Epithelial cell of proximal tubule (primary cell): ENCODE data around the gene BANF1. TPM values are rescaled to one million over a fixed set of nuclear protein-coding genes. Genes with fewer than 3 reads are reported as not detected.

ENCODE experiments used
- DNase-seq: peaks from one replicate; pipeline ENCODE4 v3.0.0-alpha.2; 2011; ENCODE audit warnings: low read depth
- H3K4me3 ChIP-seq: 2 replicates; pipeline ENCODE4 v1.5.1; 2011; ENCODE audit warnings: low read depth, mild to moderate bottlenecking, low read length
- total RNA-seq: library from RNA; depleted of rRNA; stranded (reverse); fragments of >200 nt; gene quantifications from 2 replicates; pipeline ENCODE4 v1.2.3, GENCODE V29; 2015
- TF ChIP-seq, protein P1 (sequence below): conservative IDR thresholded peaks from 2 replicates; pipeline ENCODE4 v1.5.1; 2012; ENCODE audit warnings: low read depth, mild to moderate bottlenecking, low read length

Gene BANF1
- total RNA-seq, 1 donor from 2014 or later = 144 TPM

DNA sequence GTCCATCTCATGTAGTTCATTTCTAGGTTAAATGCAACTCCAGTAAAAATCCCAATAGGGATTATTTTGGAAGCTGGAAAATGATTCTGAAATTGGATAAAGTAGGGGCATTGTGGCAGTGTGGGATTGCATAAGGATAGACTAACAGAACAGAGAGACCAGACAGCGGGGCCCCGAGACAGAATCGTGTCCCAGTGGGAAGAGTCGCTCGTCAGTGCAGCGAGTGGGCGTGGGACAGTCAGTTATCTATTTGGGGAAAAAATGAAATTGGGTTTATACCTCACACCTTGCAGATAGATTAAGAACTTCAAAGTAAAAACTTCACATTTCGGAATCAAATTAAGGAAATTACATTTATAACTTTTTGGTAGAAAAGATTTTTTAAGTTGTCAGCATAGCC is 30.2 kb upstream of the BANF1 start:
- DNase-seq = no peak

DNA sequence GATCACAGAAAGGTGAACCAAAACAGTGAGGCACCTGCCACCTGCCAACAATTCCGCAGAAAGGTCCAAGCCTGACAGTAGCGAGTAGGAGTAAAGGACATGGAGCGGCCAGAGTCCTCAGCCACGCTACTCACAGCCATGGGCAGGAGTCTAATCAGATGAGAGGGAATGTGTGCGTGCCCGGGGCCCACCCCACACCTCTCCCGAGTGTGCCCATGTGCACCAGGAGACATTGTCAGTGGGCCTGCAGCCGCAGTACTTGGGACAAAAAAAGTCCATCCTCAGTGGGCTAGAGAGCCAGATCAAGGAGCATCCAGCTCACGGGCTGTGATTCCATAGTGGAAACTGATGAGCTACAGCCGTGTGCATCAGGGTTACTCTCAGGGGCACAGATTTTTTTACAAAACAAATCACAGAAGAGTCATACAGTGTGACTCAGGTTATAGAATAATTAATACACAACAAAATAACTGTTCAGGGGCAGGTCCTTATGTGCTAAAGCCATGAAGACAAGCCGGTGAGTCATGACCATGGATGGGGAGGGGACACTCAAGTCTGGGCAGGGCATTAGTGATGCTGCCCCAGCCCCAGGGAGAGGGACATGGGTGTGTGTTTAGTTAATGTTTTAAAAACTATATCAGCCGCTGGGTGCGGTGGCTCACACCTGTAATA is 28.7 kb upstream of the BANF1 start:
- no peak for DNase-seq
- TF ChIP-seq, protein P1, sequence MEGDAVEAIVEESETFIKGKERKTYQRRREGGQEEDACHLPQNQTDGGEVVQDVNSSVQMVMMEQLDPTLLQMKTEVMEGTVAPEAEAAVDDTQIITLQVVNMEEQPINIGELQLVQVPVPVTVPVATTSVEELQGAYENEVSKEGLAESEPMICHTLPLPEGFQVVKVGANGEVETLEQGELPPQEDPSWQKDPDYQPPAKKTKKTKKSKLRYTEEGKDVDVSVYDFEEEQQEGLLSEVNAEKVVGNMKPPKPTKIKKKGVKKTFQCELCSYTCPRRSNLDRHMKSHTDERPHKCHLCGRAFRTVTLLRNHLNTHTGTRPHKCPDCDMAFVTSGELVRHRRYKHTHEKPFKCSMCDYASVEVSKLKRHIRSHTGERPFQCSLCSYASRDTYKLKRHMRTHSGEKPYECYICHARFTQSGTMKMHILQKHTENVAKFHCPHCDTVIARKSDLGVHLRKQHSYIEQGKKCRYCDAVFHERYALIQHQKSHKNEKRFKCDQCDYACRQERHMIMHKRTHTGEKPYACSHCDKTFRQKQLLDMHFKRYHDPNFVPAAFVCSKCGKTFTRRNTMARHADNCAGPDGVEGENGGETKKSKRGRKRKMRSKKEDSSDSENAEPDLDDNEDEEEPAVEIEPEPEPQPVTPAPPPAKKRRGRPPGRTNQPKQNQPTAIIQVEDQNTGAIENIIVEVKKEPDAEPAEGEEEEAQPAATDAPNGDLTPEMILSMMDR = no peak

More for the DNA sequence above, 30.2 kb upstream of the BANF1 start:
- no peak overlapping the region for H3K4me3 ChIP-seq
- TF ChIP-seq, protein P1 = no peak

GRCh38 chr11:65975771-65976170 is 26.5 kb upstream of the BANF1 start:
- H3K4me3 ChIP-seq = no peak overlapping the region
- no peak for DNase-seq
- TF ChIP-seq, protein P1 = no peak

More for the DNA sequence above, 28.7 kb upstream of the BANF1 start:
- H3K4me3 ChIP-seq = no peak overlapping the region

DNA sequence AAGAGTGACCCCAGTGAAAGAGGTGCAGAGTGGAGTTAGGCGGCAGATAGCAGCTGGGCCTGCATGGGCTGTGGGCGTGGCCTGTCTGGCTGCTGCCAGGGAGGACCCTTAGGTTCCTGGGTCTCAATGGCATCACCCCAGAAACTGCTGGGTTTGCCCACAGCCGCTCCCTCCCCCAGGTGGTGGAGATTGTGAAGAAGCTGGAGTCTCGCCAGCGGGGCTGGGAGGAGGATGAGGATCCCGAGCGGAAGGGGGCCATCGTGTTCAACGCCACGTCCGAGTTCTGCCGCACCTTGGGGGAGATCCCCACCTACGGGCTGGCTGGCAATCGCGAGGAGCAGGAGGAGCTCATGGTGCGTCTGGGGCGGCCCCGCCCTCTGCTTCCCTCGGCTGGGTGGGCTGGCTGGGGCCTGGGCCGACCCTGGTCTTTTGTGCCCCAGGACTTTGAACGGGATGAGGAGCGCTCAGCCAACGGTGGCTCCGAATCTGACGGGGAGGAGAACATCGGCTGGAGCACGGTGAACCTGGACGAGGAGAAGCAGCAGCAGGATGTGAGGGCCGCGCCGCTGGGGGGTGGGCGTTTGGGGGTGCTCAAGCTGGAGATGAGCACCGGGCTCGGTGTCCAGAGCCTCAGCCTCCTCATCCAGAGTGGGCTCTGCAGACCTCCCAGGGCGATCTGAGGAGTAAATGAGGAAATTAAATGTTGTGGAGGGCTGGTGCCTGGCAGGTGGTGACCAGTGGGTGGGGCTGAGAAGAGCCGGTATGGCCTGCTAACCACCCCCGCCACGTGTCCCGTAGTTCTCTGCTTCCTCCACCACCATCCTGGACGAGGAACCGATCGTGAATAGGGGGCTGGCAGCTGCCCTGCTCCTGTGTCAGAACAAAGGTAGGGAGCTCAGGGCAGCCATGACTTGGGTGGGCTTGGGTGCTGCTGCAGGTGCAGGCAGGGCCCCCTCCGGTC is 25.8 kb upstream of the BANF1 start:
- no peak overlapping the region for H3K4me3 ChIP-seq
- DNase-seq = no peak
- TF ChIP-seq, protein P1 = no peak

DNA sequence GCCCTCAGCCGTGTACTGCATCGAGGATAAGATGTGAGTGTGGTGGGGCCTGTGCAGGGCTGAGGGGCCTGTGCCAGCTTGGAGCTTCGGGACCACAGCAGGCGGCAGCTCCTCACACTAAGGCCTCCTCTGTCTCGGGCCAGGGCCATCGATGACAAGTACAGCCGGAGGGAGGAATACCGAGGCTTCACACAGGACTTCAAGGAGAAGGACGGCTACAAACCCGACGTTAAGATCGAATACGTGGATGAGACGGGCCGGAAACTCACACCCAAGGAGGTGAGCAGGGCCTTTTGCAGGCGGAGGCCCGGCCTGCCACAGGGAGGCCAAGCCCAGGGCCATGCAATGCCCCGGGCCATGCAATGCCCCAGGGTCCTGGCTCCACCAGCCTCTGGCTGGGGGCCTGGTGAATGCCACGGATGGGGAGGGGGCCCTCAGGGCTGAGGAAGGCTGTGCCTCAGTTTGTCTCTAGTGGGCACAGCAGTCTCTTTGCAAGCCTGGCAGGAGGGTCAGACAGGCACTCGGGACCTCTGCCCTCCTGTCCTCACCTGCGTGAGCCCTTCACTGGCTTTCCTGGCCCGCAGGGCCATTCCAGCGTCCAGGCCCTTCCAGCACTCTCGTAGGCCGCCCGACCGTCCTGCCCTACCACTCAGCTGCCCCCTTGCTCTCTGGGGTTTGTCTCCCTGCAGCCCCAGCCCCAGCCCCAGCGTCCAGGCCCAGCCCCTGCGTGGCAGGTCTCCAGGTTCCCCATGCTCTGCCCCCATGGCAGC is 24.5 kb upstream of the BANF1 start:
- TF ChIP-seq, protein P1 = no peak

DNA sequence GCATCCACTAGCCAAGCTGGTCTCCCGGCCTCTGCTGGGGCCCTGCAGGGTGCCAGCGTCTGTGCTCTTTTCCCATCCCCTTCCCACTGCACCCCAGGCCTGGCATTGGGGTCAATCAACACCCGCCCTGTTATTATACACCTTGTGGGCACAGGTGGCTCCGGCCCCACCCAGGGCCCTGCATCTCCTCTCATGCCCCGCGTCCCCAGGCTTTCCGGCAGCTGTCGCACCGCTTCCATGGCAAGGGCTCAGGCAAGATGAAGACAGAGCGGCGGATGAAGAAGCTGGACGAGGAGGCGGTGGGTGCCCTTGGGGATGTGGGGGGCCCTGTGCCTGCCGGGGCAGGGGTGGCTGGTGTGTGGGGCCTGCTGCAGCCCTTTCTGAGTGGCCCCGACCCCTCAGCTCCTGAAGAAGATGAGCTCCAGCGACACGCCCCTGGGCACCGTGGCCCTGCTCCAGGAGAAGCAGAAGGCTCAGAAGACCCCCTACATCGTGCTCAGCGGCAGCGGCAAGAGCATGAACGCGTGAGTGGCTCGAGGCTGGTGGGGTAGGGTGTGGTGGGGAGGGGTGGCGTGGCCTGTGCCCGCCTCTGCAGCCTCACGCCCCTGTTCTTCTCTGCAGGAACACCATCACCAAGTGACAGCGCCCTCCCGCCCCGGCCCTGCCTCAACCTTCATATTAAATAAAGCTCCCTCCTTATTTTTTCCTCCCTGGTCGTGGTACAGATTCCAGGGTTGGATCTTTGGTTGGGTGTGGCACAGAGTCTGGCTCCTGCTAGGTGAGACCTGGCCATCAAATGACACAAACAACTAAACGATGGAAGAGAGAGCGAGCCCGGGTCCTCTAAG is 23.7 kb upstream of the BANF1 start:
- DNase-seq = no peak
- TF ChIP-seq, protein P1 = no peak
- no peak overlapping the region for H3K4me3 ChIP-seq

More for the DNA sequence above, 24.5 kb upstream of the BANF1 start:
- DNase-seq = no peak
- H3K4me3 ChIP-seq = no peak overlapping the region
